Measurements from ENCODE around the gene GPR52. TPM values are rescaled to one million over a fixed set of nuclear protein-coding genes. Genes with fewer than 3 reads are reported as not detected.

The GPR52 gene
- polyA plus RNA-seq, 10 donors = 0.33 TPM; not detected in 9

DNA sequence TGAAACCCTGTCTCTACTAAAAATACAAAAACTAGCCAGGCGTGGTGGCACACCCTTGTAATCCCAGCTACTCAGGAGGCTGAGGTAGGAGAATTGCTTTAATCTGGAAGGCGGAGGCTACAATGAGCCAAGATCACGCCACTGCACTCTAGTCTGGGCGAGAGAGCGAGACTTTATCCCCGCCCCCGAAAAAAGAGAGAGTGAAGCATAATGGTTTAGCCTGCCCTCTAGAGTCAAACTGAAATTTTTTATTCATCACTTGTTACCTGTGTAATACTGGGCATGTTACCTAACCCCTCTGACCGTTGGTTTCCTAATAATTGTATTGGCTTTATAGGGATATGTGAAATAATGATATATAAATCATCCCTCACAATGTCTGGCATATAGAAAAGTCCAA lies 18.8 kb downstream of the GPR52 start:
- DNase-seq = no peak

DNA sequence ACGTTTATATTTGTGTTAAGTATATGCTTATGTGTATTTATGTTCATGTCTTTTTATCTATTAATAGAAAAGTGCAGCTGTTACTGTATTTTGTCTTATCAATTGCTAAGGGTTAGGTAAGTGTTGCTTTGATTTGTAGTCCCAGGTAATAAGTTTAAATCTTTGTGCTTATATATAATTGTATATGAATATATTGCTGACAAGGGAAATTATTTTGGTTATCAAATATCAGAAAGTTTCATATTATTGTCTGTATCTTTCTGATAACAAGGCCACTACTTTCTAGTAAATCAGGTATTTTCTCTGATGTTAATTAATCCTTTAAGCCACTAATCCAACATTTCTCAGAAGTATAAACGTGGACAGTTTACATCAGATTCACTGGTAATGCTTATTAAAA lies 21.3 kb downstream of the GPR52 start:
- no peak for DNase-seq

DNA sequence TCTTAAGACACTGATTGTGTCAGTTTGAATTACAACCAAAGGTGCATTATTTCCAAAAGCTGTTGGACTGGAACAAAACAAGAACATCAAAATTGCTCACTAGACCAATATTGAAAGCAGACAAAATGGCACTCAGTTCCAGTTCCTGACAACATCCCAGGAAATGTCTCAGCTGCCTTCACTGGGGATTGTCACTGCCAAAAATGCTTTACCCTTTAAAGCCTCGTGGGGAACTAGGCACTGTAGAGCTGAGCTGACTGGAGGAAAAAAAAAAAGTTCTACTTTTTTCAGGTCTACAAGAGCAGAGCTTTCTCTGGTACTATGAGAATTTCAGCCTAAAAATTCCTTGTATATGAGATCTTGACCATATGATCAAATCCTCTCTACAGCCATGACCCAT lies 21.9 kb downstream of the GPR52 start:
- DNase-seq = no peak

DNA sequence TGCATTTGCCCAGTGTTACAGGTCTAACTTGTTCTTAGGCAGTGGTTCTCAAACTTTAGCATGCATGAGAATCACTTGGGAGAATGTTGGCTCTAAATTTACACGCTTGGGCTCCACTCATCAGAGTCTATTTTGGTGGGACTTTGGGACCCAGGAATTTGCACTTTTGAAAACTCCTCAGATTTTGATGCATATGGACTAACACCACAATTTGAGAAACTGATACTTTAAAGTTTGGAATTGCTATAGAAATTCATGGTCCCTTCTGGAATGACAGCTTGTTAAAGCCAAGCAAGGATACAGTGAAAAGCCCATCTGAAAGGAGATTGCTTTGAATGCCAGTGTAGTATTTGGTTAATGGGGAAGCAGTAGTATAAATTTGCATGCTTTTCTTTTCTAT lies 31.5 kb downstream of the GPR52 start:
- DNase-seq = no peak

DNA sequence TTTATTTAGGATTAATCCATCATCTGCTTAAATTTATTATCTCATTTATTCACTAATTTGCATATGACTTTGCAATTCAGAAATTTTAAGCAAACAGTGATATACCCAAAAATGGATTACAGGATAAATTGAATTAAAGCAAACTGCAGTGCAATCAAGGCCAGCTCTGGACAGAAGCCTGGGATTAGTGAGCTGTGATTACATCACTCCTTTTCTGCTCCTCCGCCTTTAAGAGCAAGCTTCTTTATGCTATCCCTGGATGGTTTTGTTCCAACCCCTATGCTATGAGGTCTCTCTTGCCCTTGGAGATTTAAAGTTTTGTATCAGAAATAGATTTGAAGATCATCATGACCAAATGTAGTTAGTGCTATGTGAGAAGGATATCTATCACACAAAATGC lies 32.6 kb downstream of the GPR52 start:
- peak in 2 of 3 donors; percentile 10 to 25 for DNase-seq

DNA sequence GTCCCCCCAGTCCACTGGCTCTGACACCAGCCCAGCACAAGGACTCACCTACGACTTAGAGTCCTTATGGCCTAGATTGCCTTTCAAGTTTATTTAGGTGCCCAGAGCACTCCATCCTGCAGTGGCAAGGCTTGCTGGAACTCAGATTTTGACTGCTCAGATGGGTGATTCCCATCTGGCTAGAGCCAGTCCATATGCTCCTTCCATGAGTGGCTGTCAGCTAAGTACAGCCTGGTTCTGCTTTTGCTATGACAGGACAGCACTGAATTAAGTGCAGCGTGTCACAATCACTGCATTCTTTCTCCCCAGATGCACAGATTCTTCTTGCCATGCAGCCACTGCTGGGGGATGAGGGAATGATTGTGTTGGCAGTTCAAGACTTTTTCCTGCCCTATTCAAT lies 43.8 kb downstream of the GPR52 start:
- no peak for DNase-seq

DNA sequence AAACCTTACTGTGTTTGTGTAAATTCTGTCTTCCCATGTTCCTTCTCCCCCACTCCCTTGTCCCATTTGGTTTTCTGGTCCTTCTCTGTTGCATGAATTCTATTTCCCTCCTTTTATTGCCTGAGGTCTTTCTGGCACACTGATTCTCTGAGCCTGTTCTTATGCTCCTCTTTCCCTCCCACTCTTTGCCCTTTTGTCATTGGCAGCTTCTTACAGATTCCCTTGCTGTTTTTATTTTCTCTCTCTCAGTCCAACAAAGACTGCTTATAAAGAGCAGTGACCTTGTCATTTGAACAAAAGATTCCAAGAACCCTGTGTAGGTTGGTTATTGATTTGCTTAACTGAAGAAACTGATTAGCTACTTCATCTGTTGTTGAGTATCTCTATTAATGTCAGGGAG lies 49.7 kb downstream of the GPR52 start:
- DNase-seq = no peak
